Measurements from ENCODE around the gene PA2G4. TPM values are rescaled to one million over a fixed set of nuclear protein-coding genes. Genes with fewer than 3 reads are reported as not detected.

Gene PA2G4
- total and polyA plus RNA-seq, 2 experiments from 2014 or later = 87.9 to 102 TPM

GRCh38 chr12:56129942-56130495, 25.7 kb downstream of the PA2G4 start:
- TF ChIP-seq CTCF (IDR thresholded peaks at IDR 0.05; ENCODE audit: poor library complexity) (no peak), EZH2 (IDR thresholded peaks at IDR 0.05; ENCODE audit: borderline replicate concordance) (no peak), EZH2phosphoT487 (IDR thresholded peaks at IDR 0.05; ENCODE audit: low read depth, severe bottlenecking, unreplicated experiment) (no peak)
- Histone ChIP-seq H3K79me2 (peaks cover 19% of the 10 kb centered on the region), H3K27ac (peak overlapping the region; percentile 75), H3K9me3 (ENCODE audit: low read depth) (no peaks in the 10 kb centered on the region), H3K4me1 (ENCODE audit: insufficient read depth) (peaks cover 11% of the 10 kb centered on the region), H2AFZ (no peak overlapping the region), H3K27me3 (no peaks in the 10 kb centered on the region), H3K4me3 (no peak overlapping the region), H3K36me3 (replicated peaks; ENCODE audit: insufficient read depth, low read depth) (no peaks in the 10 kb centered on the region), H3K9me2 (replicated peaks; ENCODE audit: insufficient read depth) (no peaks in the 10 kb centered on the region), H4K20me1 (ENCODE audit: insufficient read depth, poor library complexity, severe bottlenecking) (peaks cover 4% of the 10 kb centered on the region), H3K4me2 (peak overlapping the region; percentile 89)
- no peak for DNase-seq (ENCODE audit: low spot score)
- WGBS (ENCODE audit: low lambda C conversion rate, missing lambda C conversion rate) = 86% methylated on average over 22 of the region's 22 CpGs

- no peak overlapping the region for H3K27ac ChIP-seq
- H3K27me3 ChIP-seq = no peaks in the 10 kb centered on the region
- peaks cover 16% of the 10 kb centered on the region for H3K79me2 ChIP-seq
- peaks cover 11% of the 10 kb centered on the region for H3K4me1 ChIP-seq (ENCODE audit: insufficient read depth)
- 82% methylated on average over 4 of the region's 4 CpGs for WGBS (ENCODE audit: low lambda C conversion rate, missing lambda C conversion rate)
- H3K9me2 ChIP-seq (replicated peaks; ENCODE audit: insufficient read depth) = no peaks in the 10 kb centered on the region
- no peak for TF ChIP-seq EZH2 (IDR thresholded peaks at IDR 0.05; ENCODE audit: borderline replicate concordance)
- no peak for TF ChIP-seq EZH2phosphoT487 (IDR thresholded peaks at IDR 0.05; ENCODE audit: low read depth, severe bottlenecking, unreplicated experiment)
- TF ChIP-seq CTCF (IDR thresholded peaks at IDR 0.05; ENCODE audit: poor library complexity) = no peak
- DNase-seq (ENCODE audit: low spot score) = no peak
- no peak overlapping the region for H2AFZ ChIP-seq
- H3K4me3 ChIP-seq = no peak overlapping the region
- H3K36me3 ChIP-seq (replicated peaks; ENCODE audit: insufficient read depth, low read depth) = no peaks in the 10 kb centered on the region
- no peaks in the 10 kb centered on the region for H3K9me3 ChIP-seq (ENCODE audit: low read depth)
- H3K4me2 ChIP-seq = no peak overlapping the region
- H4K20me1 ChIP-seq (ENCODE audit: insufficient read depth, poor library complexity, severe bottlenecking) = peaks cover 4% of the 10 kb centered on the region
These were observed 26.5 kb downstream of the PA2G4 start for GRCh38 chr12:56130876-56131275.

- H3K27ac ChIP-seq = no peak overlapping the region
- TF ChIP-seq EZH2 (IDR thresholded peaks at IDR 0.05; ENCODE audit: borderline replicate concordance) (no peak), EZH2phosphoT487 (IDR thresholded peaks at IDR 0.05; ENCODE audit: low read depth, severe bottlenecking, unreplicated experiment) (no peak), CTCF (IDR thresholded peaks at IDR 0.05; ENCODE audit: poor library complexity) (no peak)
- DNase-seq (ENCODE audit: low spot score) = no peak
- no peak overlapping the region for H3K4me3 ChIP-seq
- no peaks in the 10 kb centered on the region for H3K9me2 ChIP-seq (replicated peaks; ENCODE audit: insufficient read depth)
- H3K27me3 ChIP-seq = no peaks in the 10 kb centered on the region
- no peaks in the 10 kb centered on the region for H3K4me1 ChIP-seq (ENCODE audit: insufficient read depth)
- no peaks in the 10 kb centered on the region for H3K9me3 ChIP-seq (ENCODE audit: low read depth)
- H2AFZ ChIP-seq = no peak overlapping the region
- no peak overlapping the region for H3K4me2 ChIP-seq
- 97% methylated on average over 6 of the region's 6 CpGs for WGBS (ENCODE audit: low lambda C conversion rate, missing lambda C conversion rate)
- H4K20me1 ChIP-seq (ENCODE audit: insufficient read depth, poor library complexity, severe bottlenecking) = no peaks in the 10 kb centered on the region
- no peaks in the 10 kb centered on the region for H3K36me3 ChIP-seq (replicated peaks; ENCODE audit: insufficient read depth, low read depth)
- H3K79me2 ChIP-seq = peaks cover 4% of the 10 kb centered on the region
These were observed 30.5 kb downstream of the PA2G4 start for GRCh38 chr12:56134897-56135296.
